Gastrocnemius medialis (tissue), 4 donors: ENCODE results near the gene PHC3.

Source experiments
- POLR2A ChIP-seq, 2 donors: fragments of 450-650 bp; IDR thresholded peaks; one replicate each; pipeline ENCODE4 v1.6.1; 2017; ENCODE audit warnings: antibody characterized with exemption in 2 of 2, mild to moderate bottlenecking in 2 of 2, moderate library complexity in 2 of 2
- TF ChIP-seq, protein P1 (sequence below), 5 experiments: fragments of 450-650 bp in 3 of 5; fragments of 200-600 bp in 2 of 5; sonication (generic) in 2 of 5; IDR thresholded peaks in 4 of 5; conservative IDR thresholded peaks in 1 of 5; 1 replicate in 4 of 5; 2 replicates in 1 of 5; pipeline ENCODE4 v1.5.1; 2016 to 2019; ENCODE audit warnings: antibody characterized with exemption in 5 of 5, mild to moderate bottlenecking in 3 of 5, moderate library complexity in 3 of 5

GRCh38 chr3:170054204-170054603 lies 127.3 kb downstream of the PHC3 start:
- TF ChIP-seq, protein P1, sequence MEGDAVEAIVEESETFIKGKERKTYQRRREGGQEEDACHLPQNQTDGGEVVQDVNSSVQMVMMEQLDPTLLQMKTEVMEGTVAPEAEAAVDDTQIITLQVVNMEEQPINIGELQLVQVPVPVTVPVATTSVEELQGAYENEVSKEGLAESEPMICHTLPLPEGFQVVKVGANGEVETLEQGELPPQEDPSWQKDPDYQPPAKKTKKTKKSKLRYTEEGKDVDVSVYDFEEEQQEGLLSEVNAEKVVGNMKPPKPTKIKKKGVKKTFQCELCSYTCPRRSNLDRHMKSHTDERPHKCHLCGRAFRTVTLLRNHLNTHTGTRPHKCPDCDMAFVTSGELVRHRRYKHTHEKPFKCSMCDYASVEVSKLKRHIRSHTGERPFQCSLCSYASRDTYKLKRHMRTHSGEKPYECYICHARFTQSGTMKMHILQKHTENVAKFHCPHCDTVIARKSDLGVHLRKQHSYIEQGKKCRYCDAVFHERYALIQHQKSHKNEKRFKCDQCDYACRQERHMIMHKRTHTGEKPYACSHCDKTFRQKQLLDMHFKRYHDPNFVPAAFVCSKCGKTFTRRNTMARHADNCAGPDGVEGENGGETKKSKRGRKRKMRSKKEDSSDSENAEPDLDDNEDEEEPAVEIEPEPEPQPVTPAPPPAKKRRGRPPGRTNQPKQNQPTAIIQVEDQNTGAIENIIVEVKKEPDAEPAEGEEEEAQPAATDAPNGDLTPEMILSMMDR (IDR thresholded peaks at IDR 0.05 in 4 of 5, conservative IDR thresholded peaks at IDR 0.05 in 1 of 5) = no peak
- TF ChIP-seq POLR2A (IDR thresholded peaks at IDR 0.05) = no peak
